IPS-20b (cell line): Measurements from ENCODE around the gene DAAM1.

Experiments
- H3K27ac ChIP-seq: one replicate; pipeline ENCODE4 v1.5.1; 2013; ENCODE audit warnings: low read length
- H3K27me3 ChIP-seq: 2 replicates; pipeline ENCODE4 v1.6.1; 2013; ENCODE audit warnings: mild to moderate bottlenecking, low read length, inconsistent platforms; ENCODE audit not compliant: insufficient read depth
- H3K36me3 ChIP-seq: 2 replicates; pipeline ENCODE4 v1.6.1; 2013; ENCODE audit warnings: low read depth, mild to moderate bottlenecking, inconsistent platforms, low read length, moderate library complexity; ENCODE audit not compliant: insufficient read depth
- H3K4me1 ChIP-seq: 2 replicates; pipeline ENCODE4 v1.6.1; 2013; ENCODE audit warnings: mild to moderate bottlenecking, control low read depth, inconsistent platforms, low read length, moderate library complexity; ENCODE audit not compliant: insufficient read depth
- H3K4me3 ChIP-seq: 2 replicates; pipeline ENCODE4 v1.5.1; 2013; ENCODE audit warnings: mild to moderate bottlenecking, low read length, inconsistent platforms
- H3K9ac ChIP-seq: 2 replicates; pipeline ENCODE4 v1.6.1; 2013; ENCODE audit warnings: low read depth, mild to moderate bottlenecking, inconsistent platforms, low read length, moderate library complexity
- H3K9me3 ChIP-seq: 2 replicates; pipeline ENCODE4 v1.6.1; 2013; ENCODE audit warnings: mild to moderate bottlenecking, low read depth, low read length, inconsistent platforms; ENCODE audit not compliant: insufficient read depth

DAAM1 gene

DNA sequence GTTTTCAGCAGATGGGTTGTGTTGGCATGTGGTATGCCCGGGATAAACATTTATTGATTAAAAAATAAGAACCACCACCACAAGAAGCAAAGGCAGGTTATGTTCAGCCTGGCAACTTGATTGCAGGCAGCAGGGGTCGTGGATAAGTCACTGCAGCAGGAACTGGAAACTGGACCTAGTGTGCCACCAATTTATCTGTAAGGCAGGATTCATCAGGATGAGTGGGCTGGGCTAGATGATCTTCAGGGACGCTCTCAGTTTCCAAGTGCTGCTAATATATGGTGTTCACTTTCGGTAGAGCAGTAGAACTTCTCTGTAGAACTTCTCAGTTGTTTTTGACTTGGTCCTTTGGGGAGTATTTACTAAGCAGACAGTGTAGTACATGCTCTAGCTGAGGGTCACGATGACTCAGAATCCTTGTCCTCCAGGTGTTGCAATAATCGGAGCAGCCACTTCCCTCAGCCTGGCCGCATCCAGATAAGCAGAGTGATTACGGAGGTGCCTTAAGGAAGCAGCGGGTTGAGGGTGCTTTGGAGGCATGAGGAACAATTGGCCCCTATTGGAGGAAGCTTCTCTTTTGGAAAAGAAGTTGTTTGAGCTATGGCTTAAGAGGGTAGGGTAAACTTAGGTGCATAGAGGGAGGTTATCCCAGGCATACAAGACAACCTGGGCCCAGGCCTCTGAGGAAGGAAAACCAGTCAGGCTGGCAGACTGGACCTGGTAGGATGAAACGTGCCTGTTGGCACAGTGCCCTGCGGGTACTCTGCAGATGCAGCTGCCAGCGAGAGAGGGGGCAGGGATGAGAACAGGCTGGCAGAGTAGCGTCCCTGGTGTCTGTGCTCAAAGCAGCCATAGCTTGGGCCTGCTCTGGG lies 172.7 kb downstream of the DAAM1 start:
- Histone ChIP-seq H3K4me1 (peaks cover 9% of the 10 kb centered on the region), H3K9me3 (no peaks in the 10 kb centered on the region), H3K9ac (no peak overlapping the region), H3K4me3 (no peak overlapping the region), H3K27ac (no peak overlapping the region), H3K36me3 (peaks cover 15% of the 10 kb centered on the region; the same call in 1 of the 2 replicates), H3K27me3 (no peaks in the 10 kb centered on the region)

GRCh38 chr14:59362513-59362912 lies 174.0 kb downstream of the DAAM1 start:
- Histone ChIP-seq H3K9ac (no peak overlapping the region), H3K4me3 (no peak overlapping the region), H3K27me3 (no peaks in the 10 kb centered on the region), H3K36me3 (peaks cover 11% of the 10 kb centered on the region; the same call in 1 of the 2 replicates), H3K9me3 (no peaks in the 10 kb centered on the region), H3K27ac (no peak overlapping the region), H3K4me1 (peaks cover 8% of the 10 kb centered on the region)

DNA sequence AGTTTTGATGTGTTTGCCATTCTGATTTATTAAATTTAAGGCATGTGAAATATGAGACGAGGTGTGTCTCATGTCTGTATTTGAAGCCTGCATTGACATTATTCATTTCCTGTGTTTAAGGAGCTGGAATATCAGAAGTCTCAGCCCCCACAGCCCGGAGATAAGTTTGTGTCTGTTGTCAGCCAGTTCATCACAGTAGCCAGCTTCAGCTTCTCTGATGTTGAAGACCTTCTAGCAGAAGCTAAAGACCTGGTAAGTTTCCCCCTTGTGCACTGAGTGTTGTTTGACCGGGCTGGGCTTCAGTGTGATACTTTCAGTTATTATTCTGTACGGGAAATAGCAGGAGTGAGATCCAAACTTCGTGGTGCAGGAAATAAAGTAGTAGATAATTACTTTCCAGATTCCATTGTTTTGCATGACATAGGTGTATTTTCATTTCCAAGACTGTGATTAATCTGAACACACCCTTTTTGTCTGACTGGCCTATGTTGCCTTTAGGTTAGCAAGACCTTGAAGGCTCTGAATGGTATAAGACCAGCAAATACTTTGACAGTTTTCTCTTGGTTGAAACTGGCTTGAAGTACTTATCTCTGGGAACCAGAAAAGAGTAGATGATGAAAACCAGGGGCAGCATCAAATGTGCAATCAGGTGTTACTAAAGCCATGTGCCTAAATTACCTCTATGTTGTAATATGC lies 175.2 kb downstream of the DAAM1 start:
- Histone ChIP-seq H3K4me3 (no peak overlapping the region), H3K4me1 (no peaks in the 10 kb centered on the region; the same call in 1 of the 2 replicates), H3K9ac (no peak overlapping the region), H3K9me3 (no peaks in the 10 kb centered on the region), H3K36me3 (peaks cover 16% of the 10 kb centered on the region; the same call in 1 of the 2 replicates), H3K27ac (no peak overlapping the region), H3K27me3 (no peaks in the 10 kb centered on the region)

DNA sequence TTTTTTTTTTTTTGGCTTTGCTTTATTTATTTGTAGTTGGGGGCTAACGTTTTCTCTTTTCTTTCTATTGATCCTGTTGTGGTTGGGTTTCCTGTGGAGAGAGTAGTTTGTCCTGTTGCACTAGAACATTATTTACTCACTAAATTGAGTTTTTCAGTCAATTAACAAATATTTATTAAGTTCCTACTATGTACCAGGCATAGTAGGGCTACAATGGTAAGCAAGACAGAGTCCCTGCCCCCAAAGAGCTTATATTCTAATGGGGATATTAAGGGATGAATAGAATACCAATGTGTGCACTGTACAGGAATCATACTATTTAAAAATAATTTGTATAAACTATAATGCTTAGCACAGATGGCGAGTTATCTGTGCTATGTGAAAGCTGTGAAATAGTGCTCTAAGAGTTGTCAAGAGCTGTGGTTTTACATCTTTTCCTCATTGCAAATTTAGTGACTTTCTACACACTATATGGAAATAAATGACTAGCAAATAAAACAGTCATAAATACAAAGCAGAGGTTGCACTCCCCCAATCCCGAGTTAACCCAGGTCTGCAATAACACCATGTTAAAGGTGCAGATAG lies 181.8 kb downstream of the DAAM1 start:
- Histone ChIP-seq H3K27ac (no peak overlapping the region), H3K36me3 (peaks cover 5% of the 10 kb centered on the region; the same call in 1 of the 2 replicates), H3K9me3 (no peaks in the 10 kb centered on the region), H3K4me1 (no peaks in the 10 kb centered on the region), H3K27me3 (no peaks in the 10 kb centered on the region), H3K4me3 (no peak overlapping the region), H3K9ac (no peak overlapping the region)

GRCh38 chr14:59371771-59372170 lies 183.3 kb downstream of the DAAM1 start:
- no peaks in the 10 kb centered on the region for H3K9me3 ChIP-seq
- H3K36me3 ChIP-seq, result peaks cover 5% of the 10 kb centered on the region; the same call in 1 of the 2 replicates
- H3K27me3 ChIP-seq, result no peaks in the 10 kb centered on the region
- no peaks in the 10 kb centered on the region for H3K4me1 ChIP-seq
- no peak overlapping the region for H3K9ac ChIP-seq
- H3K27ac ChIP-seq, result no peak overlapping the region
- H3K4me3 ChIP-seq, result no peak overlapping the region

GRCh38 chr14:59374048-59374447 lies 185.6 kb downstream of the DAAM1 start:
- H3K4me3 ChIP-seq, result no peak overlapping the region
- no peaks in the 10 kb centered on the region for H3K9me3 ChIP-seq
- H3K4me1 ChIP-seq, result no peaks in the 10 kb centered on the region
- H3K27me3 ChIP-seq, result no peaks in the 10 kb centered on the region
- H3K27ac ChIP-seq, result no peak overlapping the region
- no peak overlapping the region for H3K9ac ChIP-seq
- no peaks in the 10 kb centered on the region for H3K36me3 ChIP-seq

DNA sequence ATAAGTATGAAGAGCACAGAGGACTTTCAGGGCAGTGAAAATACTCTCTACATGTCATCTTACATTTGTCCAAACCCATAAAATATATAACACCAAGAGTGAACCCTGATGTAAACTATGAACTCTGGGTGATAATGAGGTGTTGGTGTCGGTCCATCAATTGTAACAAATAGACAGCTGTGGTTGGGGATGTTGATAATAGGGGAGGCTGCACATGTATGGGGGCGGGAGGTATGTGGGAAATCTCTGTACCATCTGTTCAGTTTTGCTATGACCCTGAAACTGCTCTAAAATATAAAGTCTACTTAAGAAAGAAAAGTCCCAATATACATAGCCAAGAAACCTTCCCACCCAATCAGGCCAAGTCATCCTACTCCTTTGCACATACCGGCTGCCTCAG lies 188.2 kb downstream of the DAAM1 start:
- Histone ChIP-seq H3K9me3 (no peaks in the 10 kb centered on the region), H3K4me1 (no peaks in the 10 kb centered on the region), H3K9ac (no peak overlapping the region), H3K36me3 (no peaks in the 10 kb centered on the region), H3K27me3 (no peaks in the 10 kb centered on the region), H3K27ac (no peak overlapping the region), H3K4me3 (no peak overlapping the region)

- no peaks in the 10 kb centered on the region for H3K4me1 ChIP-seq
- H3K36me3 ChIP-seq, result no peaks in the 10 kb centered on the region
- H3K9ac ChIP-seq, result no peak overlapping the region
- no peaks in the 10 kb centered on the region for H3K9me3 ChIP-seq
- H3K27ac ChIP-seq, result no peak overlapping the region
- H3K4me3 ChIP-seq, result no peak overlapping the region
- no peaks in the 10 kb centered on the region for H3K27me3 ChIP-seq
These were observed 189.0 kb downstream of the DAAM1 start for GRCh38 chr14:59377491-59377890.

- Histone ChIP-seq H3K9me3 (no peaks in the 10 kb centered on the region), H3K9ac (no peak overlapping the region), H3K27ac (no peak overlapping the region), H3K36me3 (no peaks in the 10 kb centered on the region), H3K4me3 (no peak overlapping the region), H3K4me1 (no peaks in the 10 kb centered on the region), H3K27me3 (no peaks in the 10 kb centered on the region)
These were observed 189.6 kb downstream of the DAAM1 start for GRCh38 chr14:59377991-59378601.

DNA sequence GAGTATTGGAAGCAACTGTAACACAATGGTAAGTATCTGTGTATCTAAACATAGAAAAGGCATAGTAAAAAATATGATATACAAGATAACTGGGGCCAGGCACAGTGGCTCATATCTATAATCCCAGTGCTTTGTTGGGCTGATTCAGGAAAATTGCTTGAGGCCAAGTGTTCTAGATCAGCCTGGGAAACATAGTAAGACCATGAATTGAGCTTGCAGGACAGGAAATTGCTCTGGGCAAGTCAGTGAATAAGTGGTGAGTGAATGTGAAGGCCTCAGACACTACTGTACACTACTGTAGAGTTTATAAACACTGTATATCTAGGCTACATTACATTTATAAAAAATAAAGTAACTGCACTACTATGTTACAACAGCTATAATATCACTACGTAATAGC lies 201.5 kb downstream of the DAAM1 start:
- Histone ChIP-seq H3K27ac (no peak overlapping the region), H3K4me1 (no peaks in the 10 kb centered on the region), H3K9ac (no peak overlapping the region), H3K27me3 (no peaks in the 10 kb centered on the region), H3K4me3 (no peak overlapping the region), H3K9me3 (no peaks in the 10 kb centered on the region), H3K36me3 (no peaks in the 10 kb centered on the region)

GRCh38 chr14:59391388-59391787 lies 202.9 kb downstream of the DAAM1 start:
- H3K9me3 ChIP-seq, result no peaks in the 10 kb centered on the region
- no peak overlapping the region for H3K9ac ChIP-seq
- H3K36me3 ChIP-seq, result no peaks in the 10 kb centered on the region
- H3K27ac ChIP-seq, result no peak overlapping the region
- no peaks in the 10 kb centered on the region for H3K27me3 ChIP-seq
- no peak overlapping the region for H3K4me3 ChIP-seq
- H3K4me1 ChIP-seq, result no peaks in the 10 kb centered on the region; the same call in 1 of the 2 replicates
